Heart left ventricle (tissue), 13 donors: ENCODE results near the gene PCDHB7.
"Not testable (repeated sequence)": the region's sequence is repeated elsewhere in the genome, so short reads cannot be mapped to it uniquely, and the experiment has no call there.

ENCODE experiments used
- POLR2A ChIP-seq, 2 donors: fragments of 450-650 bp; IDR thresholded peaks; one replicate each; pipeline ENCODE4 v1.6.1; 2017; ENCODE audit warnings: antibody characterized with exemption in 2 of 2, mild to moderate bottlenecking in 2 of 2, moderate library complexity in 2 of 2
- TF ChIP-seq, protein P1 (sequence below), 12 donors: fragments of 200-600 bp; sonication (generic) in 4 of 12; IDR thresholded peaks; one replicate each; pipeline versions ENCODE4 v1.5.0 to v1.8.0; 2018 to 2022; ENCODE audit warnings: antibody characterized with exemption in 12 of 12, mild to moderate bottlenecking in 5 of 12
- donor health status: ischemic (EF 13 %, LVEDD 7.1; RV severe dilation, severe dysfunction).
- donor health status: DM: no; HTN: yes; CAD: no.
- donor health status: DM: no; HTN: no; CAD: no.
- donor health status: ischemic (EF 25% LVEDD 6.9; RV normal size, moderate dysfunction).
- donor health status: ischemic (EF 25% LVEDD 5.7; RV mildly dilated, moderate dysfunction).
- donor health status: ischemic (EF 35%, LVEDD 5.7; RV mildly dilated, moderate dysfunction).
- donor health status: nonischemic (EF 11% LVEDD 7.7; RV severe dilation, severe dysfunction).
- donor health status: DM: yes; HTN: yes; CAD: no.
- donor health status: PGD.
- donor health status: ischemic (EF 29% LVEDD 5.4; RV normal size, mild dysfunction).
- donor health status: nonischemic (EF 23%, LVEDD 6.1; RV moderate dilation, normal function).

DNA sequence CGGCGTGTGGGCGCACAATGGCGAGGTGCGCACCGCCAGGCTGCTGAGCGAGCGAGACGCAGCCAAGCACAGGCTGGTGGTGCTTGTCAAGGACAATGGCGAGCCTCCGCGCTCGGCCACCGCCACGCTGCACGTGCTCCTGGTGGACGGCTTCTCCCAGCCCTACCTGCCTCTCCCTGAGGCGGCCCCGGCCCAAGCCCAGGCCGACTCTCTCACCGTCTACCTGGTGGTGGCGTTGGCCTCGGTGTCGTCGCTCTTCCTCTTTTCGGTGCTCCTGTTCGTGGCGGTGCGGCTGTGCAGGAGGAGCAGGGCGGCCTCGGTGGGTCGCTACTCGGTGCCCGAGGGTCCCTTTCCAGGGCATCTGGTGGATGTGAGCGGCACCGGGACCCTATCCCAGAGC, 20.3 kb upstream of the PCDHB7 start:
- not testable (repeated sequence) for TF ChIP-seq POLR2A (IDR thresholded peaks at IDR 0.05)
- TF ChIP-seq, protein P1, sequence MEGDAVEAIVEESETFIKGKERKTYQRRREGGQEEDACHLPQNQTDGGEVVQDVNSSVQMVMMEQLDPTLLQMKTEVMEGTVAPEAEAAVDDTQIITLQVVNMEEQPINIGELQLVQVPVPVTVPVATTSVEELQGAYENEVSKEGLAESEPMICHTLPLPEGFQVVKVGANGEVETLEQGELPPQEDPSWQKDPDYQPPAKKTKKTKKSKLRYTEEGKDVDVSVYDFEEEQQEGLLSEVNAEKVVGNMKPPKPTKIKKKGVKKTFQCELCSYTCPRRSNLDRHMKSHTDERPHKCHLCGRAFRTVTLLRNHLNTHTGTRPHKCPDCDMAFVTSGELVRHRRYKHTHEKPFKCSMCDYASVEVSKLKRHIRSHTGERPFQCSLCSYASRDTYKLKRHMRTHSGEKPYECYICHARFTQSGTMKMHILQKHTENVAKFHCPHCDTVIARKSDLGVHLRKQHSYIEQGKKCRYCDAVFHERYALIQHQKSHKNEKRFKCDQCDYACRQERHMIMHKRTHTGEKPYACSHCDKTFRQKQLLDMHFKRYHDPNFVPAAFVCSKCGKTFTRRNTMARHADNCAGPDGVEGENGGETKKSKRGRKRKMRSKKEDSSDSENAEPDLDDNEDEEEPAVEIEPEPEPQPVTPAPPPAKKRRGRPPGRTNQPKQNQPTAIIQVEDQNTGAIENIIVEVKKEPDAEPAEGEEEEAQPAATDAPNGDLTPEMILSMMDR (IDR thresholded peaks at IDR 0.05), result not testable (repeated sequence)
